ENCODE data around the gene USP37.

DNA sequence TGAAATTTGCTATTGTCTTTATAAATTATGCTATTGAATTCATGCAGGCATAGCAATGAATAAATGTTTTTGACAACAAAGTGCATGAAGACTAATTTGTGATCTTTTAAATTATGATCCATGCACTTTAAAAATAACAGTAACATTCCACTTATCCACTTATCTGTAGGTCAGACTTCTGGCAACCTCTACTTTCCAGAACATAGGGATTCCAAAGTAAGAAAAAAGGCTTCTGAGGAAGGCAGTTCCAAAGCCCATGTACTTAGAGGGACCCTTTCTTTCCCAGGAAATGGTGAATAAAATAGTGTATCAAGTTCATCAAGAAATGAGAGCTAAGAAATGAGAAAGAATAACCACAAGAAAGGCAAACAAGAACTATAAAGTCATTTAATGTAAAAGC lies 90.9 kb downstream of the USP37 start:
- TF ChIP-seq, protein P1, sequence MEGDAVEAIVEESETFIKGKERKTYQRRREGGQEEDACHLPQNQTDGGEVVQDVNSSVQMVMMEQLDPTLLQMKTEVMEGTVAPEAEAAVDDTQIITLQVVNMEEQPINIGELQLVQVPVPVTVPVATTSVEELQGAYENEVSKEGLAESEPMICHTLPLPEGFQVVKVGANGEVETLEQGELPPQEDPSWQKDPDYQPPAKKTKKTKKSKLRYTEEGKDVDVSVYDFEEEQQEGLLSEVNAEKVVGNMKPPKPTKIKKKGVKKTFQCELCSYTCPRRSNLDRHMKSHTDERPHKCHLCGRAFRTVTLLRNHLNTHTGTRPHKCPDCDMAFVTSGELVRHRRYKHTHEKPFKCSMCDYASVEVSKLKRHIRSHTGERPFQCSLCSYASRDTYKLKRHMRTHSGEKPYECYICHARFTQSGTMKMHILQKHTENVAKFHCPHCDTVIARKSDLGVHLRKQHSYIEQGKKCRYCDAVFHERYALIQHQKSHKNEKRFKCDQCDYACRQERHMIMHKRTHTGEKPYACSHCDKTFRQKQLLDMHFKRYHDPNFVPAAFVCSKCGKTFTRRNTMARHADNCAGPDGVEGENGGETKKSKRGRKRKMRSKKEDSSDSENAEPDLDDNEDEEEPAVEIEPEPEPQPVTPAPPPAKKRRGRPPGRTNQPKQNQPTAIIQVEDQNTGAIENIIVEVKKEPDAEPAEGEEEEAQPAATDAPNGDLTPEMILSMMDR (IDR thresholded peaks at IDR 0.05) = no peak
- no peak for TF ChIP-seq POLR2A (IDR thresholded peaks at IDR 0.05; ENCODE audit: low read length)
- no peak for TF ChIP-seq RAD21 (conservative IDR thresholded peaks at IDR 0.05 in 1 of 2, IDR thresholded peaks at IDR 0.05 in 1 of 2)
- TF ChIP-seq, protein P2, sequence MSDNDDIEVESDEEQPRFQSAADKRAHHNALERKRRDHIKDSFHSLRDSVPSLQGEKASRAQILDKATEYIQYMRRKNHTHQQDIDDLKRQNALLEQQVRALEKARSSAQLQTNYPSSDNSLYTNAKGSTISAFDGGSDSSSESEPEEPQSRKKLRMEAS (IDR thresholded peaks at IDR 0.05) = no peak
- no peak for TF ChIP-seq CHD2 (IDR thresholded peaks at IDR 0.05; ENCODE audit: low read length, partially characterized antibody)
